A673 (cell line): ENCODE data around the gene TMEM88.

Source experiments
- CTCF ChIP-seq: fragments of 300-800, 200-600 bp; sonication (generic); conservative IDR thresholded peaks from 2 replicates; pipeline ENCODE4 v1.5.1; 2017; ENCODE audit warnings: low read depth, mild to moderate bottlenecking, antibody characterized with exemption, low read length, moderate library complexity, mixed read lengths
- EZH2 ChIP-seq: fragments of 200-600 bp; sonication (generic); IDR thresholded peaks from 2 replicates; pipeline ENCODE4 v1.6.1; 2017; ENCODE audit warnings: borderline replicate concordance, low read depth, mild to moderate bottlenecking, mixed read lengths, antibody characterized with exemption, low read length; ENCODE audit not compliant: poor library complexity, severe bottlenecking

- TF ChIP-seq EZH2 (no peak), CTCF (no peak)
Measured at GRCh38 chr17:7833795-7834541, 20.9 kb upstream of the TMEM88 start, which contains the start of gene KDM6B.
